Renal cortex interstitium (tissue), 11 donors: Measurements from ENCODE around the gene LSM4. TPM values are rescaled to one million over a fixed set of nuclear protein-coding genes. Genes with fewer than 3 reads are reported as not detected.

Experiments
- DNase-seq, 11 donors: peaks; one replicate each; pipeline ENCODE4 v3.0.0-alpha.2; 2013; ENCODE audit warnings: low read depth in 9 of 11, low spot score in 4 of 11; ENCODE audit errors: extremely low read depth in 1 of 11
- polyA plus RNA-seq, 3 donors: library from polyadenylated mRNA; unstranded; fragments of 120-200 nt; gene quantifications; one replicate each; pipeline ENCODE4 v1.2.1, GENCODE V29; 2013; ENCODE audit not compliant: insufficient read length in 3 of 3

The LSM4 gene
- polyA plus RNA-seq, 3 donors, result 84.2 to 120 (median 108) TPM

GRCh38 chr19:18286973-18287635, 35.8 kb downstream of the LSM4 start:
- DNase-seq, result no peak

- DNase-seq, result no peak
Measured at GRCh38 chr19:18284712-18285360, 38.0 kb downstream of the LSM4 start.

GRCh38 chr19:18283338-18283737, 39.5 kb downstream of the LSM4 start:
- no peak for DNase-seq

- DNase-seq, result no peak
Measured at GRCh38 chr19:18282788-18283141, 40.1 kb downstream of the LSM4 start.

GRCh38 chr19:18282021-18282787, 40.7 kb downstream of the LSM4 start:
- peak in 6 of 11 donors; percentile 73 to 91 (median 87) for DNase-seq

GRCh38 chr19:18281082-18282020, 41.5 kb downstream of the LSM4 start, which contains the start of gene JUND:
JUND (minus strand) TSS chr19:18281622; CDS start chr19:18281484, 138 bp downstream.
- DNase-seq, result peak in 10 of 11 donors; percentile 93 to 99 (median 96)

- peak in 2 of 11 donors; percentile 57 to 68 for DNase-seq
Measured at GRCh38 chr19:18280247-18281081, 42.4 kb downstream of the LSM4 start.

- peak in 10 of 11 donors; percentile 84 to 95 (median 92) for DNase-seq
Measured at GRCh38 chr19:18279516-18280246, 43.2 kb downstream of the LSM4 start.

GRCh38 chr19:18279266-18279515, 43.7 kb downstream of the LSM4 start:
- no peak for DNase-seq

- DNase-seq, result no peak
Measured at GRCh38 chr19:18278521-18279265, 44.2 kb downstream of the LSM4 start.

GRCh38 chr19:18274781-18275356, 48.0 kb downstream of the LSM4 start:
- DNase-seq, result no peak

- DNase-seq, result no peak
Measured at GRCh38 chr19:18274219-18274780, 48.6 kb downstream of the LSM4 start, which contains the start of gene IQCN. IQCN (minus strand) TSS chr19:18274452; CDS start chr19:18269478, 4,974 bp downstream.

GRCh38 chr19:18273561-18274218, 49.2 kb downstream of the LSM4 start:
- DNase-seq, result no peak

GRCh38 chr19:18271433-18271841, 51.4 kb downstream of the LSM4 start:
- no peak for DNase-seq

GRCh38 chr19:18270326-18270725, 52.5 kb downstream of the LSM4 start:
- DNase-seq, result no peak
